ENCODE data around the gene GEMIN8.

DNA sequence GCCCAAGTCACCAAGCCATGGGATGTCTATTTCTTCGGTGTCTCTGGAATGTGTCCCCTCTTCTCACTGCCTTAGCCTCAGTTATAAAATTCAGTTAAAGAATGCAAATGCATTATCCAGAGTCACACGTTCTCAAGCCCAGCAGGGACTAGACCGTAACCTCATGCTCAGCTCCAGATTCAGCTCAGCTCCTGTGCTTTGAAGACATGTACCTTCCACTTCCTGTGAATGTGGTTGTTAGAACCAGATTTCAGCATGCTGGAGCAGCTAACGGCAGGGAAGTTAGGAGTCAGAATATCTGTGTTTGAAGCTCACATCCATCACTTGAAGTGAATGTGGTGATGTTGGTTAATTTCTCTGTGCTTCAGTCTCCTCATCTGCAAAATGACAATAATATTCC, 26.7 kb downstream of the GEMIN8 start:
- TF ChIP-seq POLR2A (IDR thresholded peaks at IDR 0.05; ENCODE audit: borderline replicate concordance, extremely low read depth, insufficient read depth, insufficient read length): no peak
- TF ChIP-seq YY1 (IDR thresholded peaks at IDR 0.05; ENCODE audit: extremely low read depth, insufficient replicate concordance, low read depth, low read length): no peak
- TF ChIP-seq ZFX (IDR thresholded peaks at IDR 0.05): no peak
- TF ChIP-seq, protein P1, sequence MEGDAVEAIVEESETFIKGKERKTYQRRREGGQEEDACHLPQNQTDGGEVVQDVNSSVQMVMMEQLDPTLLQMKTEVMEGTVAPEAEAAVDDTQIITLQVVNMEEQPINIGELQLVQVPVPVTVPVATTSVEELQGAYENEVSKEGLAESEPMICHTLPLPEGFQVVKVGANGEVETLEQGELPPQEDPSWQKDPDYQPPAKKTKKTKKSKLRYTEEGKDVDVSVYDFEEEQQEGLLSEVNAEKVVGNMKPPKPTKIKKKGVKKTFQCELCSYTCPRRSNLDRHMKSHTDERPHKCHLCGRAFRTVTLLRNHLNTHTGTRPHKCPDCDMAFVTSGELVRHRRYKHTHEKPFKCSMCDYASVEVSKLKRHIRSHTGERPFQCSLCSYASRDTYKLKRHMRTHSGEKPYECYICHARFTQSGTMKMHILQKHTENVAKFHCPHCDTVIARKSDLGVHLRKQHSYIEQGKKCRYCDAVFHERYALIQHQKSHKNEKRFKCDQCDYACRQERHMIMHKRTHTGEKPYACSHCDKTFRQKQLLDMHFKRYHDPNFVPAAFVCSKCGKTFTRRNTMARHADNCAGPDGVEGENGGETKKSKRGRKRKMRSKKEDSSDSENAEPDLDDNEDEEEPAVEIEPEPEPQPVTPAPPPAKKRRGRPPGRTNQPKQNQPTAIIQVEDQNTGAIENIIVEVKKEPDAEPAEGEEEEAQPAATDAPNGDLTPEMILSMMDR (IDR thresholded peaks at IDR 0.05 in 2 of 3, conservative IDR thresholded peaks at IDR 0.05 in 1 of 3; ENCODE audit: borderline replicate concordance in 1 of 3, insufficient read depth in 1 of 3, low read depth in 2 of 3, low read length in 2 of 3): no peak
- TF ChIP-seq ZNF274 (IDR thresholded peaks at IDR 0.05; ENCODE audit: low read depth, low read length): no peak
- TF ChIP-seq EZH2 (IDR thresholded peaks at IDR 0.05): no peak

All from HCT116 (cell line).